NCI-H2196 treated with DMSO at 0.1 percent for 48 hours (cell line): ENCODE measurements around the gene ANKIB1.
A peak's percentile ranks its signal among the peaks of the same experiment; 100 is the strongest.

Source experiments
- DNase-seq: peaks from one replicate; lab custom pipeline; 2025; ENCODE audit not compliant: unreplicated experiment; lab: John Stamatoyannopoulos, UW

ANKIB1 gene

DNA sequence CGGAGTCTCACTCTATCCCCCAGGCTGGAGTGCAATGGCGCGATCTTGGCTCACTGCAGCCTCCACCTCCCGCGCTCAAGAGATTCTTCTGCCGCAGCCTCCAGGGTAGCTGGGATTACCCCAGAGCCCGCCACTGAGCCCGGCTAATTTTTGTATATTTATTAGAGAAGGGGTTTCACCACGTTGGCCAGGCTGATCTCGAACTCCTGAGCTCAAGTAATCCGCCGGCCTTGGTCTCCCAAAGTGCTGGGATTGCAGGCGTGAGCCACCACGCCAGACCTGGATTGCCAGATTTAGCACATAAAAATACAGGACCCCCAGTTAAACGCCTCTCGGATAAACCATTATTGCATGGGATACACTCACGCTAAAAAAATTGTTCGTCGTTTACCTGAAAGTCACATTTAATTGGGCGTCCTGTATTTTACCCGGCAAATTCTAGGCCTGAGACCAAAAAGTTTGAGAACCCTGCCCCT lies 201.1 kb downstream of the ANKIB1 start:
- DNase-seq, result no peak

- peak; percentile 97 for DNase-seq
Measured at GRCh38 chr7:92447345-92448204, 201.8 kb downstream of the ANKIB1 start, which contains the start of gene GATAD1. Gene GATAD1 (plus strand): TSS chr7:92447482. CDS start chr7:92447730, 248 bp downstream.

DNA sequence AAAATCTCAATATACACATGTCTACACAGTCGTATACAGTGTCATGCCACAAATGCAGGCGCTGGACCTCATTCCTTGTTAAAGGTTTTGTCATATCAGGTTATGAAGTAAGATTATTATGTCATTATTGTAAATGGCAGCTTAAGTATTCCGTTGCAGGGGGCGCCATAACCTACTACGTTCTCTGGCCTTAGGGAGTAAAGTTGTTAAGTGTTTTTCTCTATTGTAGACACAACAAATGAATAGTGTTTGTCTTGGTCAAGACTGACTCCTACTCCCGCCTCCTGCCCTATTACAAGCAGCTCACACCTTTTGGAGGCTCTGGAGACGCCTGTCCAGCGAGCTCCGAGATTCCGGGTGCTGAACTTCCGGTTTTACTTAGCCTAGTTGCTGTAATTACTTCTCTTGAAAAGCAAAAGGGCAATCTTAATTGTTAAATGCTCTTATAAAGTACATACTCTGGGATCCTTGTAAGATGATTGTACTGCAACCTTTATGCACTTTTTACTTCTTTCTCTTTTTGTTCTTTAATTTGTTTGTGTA lies 202.5 kb downstream of the ANKIB1 start:
- peak; percentile 78 for DNase-seq
